Amniotic stem cell (primary cell): ENCODE measurements around the gene ACAP1.

Source experiments
- DNase-seq: peaks from one replicate; lab custom pipeline; 2025; lab: John Stamatoyannopoulos, UW

Gene ACAP1

DNA sequence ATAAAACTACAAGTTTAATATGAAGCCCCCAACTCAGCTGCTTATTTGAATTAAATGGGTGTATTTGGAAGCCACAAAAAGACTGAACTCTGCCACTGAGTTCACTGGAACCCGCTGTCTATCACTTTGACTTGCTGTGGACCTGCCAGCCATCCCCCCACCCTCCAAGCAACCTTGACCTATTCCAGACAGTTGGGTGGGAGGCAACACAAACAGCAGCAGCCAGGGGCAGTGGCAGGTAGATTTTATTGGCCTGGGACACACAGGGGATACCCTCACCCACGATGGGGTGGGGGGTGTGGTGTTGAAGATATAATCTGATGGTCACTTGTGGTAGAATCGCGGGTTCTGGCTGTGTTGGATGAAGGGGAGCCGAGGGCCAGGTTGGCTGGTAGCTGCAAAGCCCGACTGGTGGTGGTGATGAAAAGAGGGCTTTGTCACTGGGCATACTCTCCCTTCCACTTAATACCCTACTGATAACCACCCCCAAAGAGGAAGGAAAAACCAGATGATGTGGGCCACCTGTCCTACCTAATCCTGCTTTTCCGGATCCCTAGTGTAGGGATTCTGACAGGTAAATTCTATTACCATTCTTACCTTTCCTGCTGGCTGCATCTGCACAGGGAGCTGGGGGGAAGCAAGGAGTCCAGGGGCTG, 23.8 kb upstream of the ACAP1 start:
- no peak for DNase-seq

DNA sequence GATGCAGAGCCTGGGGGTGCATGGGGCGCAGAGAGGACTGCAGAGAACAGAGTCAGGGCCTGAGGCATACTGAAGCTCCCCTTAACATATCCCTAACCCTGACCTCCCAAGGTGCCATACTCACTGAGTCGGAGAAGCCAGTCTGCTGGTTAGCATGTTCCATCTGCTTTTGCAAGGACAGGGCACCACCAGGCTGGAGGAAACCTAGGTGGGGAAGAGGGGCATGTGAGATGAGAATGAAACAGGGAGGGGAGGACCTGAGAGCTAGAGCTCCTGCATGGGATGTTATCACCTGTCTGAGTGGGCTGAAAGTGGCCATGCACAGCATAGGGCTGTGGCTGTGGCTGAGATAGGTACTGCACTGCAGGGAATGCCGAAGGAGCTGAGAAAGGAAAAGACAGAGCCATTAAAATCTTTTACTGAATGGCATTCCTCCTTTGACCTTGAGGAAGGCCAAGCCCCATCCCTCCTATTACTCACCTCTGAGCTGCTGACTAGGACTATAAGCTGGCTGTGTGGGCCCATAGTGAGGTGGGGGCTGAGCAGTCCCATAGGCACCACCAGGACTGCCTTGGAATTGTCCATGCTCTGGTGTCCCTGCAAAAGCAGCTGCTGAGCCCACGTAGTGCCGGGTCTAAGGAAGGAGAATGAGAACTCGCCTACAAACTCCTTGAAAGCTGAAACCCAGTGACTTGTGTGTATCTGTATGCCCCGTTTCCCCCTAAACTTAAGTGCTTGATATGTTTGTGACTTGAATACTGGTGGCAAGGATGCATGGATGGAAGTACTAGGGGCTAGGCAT, 23.0 kb upstream of the ACAP1 start:
- DNase-seq = no peak

DNA sequence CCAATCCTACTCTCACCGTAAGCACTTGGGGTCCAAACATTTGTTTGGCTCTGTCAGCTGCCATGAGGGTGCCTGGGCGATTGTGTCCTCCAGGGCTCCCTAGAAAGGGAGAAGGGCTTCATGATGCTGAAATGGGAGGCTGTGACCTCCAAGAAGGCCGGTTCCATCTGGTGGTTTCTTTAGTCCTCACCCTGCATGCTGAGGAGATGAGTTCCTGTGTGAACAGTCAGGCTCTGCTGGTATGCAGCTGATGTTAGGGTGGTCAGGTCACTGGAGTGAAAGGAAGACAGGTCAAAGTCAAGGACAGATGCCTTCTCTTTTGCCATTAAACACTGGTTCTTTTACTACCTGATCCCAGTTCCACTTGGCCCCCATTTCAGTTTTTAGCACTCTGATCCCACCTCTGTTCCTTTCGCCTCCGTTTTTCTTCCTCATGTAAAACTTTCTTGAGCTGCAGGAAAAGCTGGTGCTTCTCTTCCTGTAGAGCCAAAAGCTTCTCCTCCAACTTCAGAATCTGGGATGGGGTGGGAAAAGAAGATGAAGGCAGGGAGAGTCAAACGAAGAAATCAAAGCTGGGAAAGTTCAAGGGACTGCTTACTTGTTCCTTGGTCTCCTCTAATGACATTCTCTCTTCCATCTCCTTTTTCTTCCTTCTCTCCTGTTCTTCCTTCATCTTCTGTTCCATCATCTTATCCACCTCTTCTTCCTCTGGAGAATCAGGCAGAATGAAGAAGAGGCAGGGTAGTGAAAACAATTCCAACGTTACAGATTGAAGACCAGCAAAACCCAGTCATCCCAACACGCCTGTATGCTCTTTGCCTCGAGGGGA, 22.2 kb upstream of the ACAP1 start:
- no peak for DNase-seq

DNA sequence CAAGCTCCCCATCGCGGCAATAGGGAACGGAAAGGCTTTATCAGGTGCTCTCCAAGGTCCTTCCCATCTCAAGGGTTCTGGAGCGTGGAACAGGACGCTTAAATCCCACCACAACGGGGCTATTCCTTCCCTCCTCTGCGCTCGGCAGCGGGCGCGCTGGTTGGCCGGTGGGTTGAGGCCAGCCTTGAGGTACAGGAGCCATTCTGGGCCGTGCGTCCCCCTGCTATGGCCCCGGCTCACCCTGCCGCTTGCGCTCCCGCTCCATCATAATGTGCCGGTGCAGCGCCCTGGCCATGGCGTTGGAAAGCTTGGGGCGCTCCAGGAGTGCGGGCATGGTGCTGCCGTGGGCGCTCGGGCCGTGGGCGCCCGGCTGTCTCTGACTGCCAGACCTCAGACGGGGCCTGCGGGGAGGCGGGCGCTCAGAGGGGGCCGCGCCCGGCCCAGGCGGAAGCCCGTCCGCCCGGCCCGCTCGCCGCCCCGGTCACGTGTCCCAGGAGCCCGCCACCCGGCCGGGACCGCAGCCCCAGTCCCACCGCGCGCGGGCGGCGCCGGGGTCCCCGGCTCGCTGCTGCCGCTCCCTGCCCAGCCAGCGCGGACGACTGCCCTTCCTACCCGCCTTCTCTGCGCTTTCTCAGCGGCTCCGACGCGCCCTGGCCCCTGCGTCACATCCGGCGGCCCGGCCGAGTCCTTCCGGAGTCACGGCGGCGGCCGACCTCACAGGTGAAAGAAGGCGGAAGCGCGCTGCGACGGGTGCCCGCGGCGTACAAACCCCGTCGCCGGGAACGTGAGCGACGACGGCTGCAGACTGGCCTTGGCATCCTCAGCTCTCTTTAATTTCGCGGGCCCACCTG, 21.4 kb upstream of the ACAP1 start, which contains the start of gene GPS2:
Gene GPS2, minus strand, starts transcription at position 642 of the 851 bp plus-strand sequence. Its CDS starts 308 bp downstream, at position 334.
- DNase-seq = peak; percentile 63

DNA sequence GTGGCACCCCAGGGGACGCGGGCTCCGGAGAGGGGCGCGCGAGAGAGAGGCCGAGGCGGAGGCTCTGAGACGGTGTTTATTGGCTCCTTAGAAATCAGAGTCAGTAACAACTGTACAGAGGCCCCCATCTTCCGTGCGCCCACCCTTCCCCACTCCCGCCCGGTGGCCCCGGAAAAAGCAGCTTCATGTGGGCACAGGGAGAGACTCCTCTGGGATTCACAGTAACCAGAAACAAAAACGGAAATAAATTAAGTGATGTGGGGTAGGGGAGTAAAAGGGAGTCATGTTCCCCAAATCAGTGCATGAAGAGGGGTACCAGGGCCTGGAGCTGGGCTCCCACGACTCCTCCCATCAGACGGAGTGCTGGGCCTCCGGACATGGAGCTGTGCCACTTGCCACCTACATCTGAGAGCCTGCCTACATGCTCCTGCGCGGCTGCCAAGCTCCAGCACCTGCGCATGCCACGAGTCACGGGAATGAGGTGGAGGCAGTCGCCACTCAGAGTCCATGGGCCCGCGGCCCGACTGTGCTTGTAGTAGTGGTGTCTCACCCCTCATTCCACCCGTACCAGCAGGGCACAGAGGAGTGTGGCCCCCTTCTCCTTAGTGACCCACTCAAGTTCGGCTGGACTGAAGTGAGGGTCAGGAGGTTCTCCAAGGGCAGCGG, 20.6 kb upstream of the ACAP1 start:
- DNase-seq = no peak

DNA sequence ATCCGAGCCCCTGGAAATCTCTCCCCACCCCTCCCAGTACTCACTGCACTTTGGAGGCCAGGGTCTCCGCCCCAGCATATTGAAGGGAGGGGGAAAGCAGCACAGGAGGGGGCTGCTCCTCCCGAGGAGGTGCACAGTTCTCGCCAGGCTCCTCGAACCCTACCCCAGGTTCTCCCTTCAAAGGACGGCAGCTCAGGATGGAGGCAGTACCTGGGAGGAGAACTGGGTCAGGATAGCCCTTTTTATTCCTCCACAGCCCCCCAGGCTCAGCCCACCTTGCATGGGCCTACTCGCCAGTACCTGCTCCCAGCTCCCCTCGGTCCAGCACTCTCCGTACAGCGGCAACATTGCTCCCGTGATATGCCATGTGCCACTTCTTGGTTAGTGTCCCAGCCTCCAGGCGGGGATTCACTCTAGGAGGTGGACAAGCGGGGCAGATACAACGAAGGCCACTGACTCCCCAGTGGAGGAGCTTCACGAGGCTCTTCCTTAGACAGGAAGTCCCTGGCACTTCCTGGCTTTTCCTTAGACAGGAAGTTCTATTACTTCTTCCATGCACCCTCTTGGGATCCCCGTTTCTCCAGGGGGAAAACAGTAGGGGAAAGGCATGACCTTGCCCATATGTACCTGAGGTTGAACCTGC, 19.0 kb upstream of the ACAP1 start:
- DNase-seq = no peak

DNA sequence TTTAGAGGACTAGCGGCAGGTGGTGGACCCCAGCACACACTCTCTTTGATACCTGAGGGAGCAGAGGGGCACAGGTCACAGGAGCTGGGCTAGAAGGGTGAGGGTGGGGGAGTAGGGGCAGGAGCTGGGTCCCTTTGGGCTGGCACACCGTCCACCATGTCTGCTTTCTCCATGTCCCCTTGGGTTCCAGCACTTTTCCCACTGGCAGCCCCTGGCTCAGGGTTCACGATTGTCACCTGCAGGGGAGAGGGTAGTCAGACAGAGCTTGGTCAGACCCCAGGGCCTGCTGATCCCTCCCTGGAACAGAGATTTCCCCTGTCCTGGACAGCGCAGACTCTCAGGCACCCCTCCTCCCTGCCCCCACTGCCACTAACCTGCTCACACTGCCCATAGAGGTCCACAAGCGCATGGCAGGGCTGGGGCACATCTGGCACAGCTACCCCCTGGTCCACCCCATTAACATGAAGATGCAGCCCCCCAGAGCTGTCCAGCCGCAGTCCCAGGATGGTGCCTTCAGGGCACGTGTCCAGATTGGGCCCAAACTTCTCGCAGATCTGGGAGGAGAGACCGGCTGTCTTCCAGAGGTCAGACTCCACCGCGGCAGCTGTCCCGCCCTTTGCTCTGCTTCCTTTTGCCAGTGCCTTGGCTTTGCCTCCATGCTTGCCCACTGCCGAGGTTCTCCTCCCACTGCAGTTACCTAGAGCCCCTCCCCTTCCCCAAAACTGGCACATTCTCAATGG, 18.0 kb upstream of the ACAP1 start:
- DNase-seq = no peak

DNA sequence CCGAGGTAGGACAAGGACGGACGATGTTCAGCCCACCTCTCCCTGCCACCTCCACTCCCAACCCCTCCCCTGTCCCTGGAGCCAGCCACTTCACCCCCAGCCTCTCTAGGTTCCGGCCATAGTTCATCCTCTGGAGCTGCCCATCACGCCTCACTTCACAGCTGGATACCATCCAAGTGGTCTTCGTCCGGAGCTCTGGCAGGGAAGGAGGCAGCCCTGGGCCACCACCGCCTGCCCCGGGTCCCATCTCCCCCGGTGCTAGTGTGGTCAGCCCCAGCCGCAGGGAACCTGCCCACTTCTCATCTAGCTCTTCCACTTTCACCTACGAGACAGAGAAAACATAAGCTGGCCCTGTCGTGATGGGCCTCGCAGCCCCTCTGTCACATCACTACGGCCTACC, 14.9 kb upstream of the ACAP1 start:
- DNase-seq = no peak

DNA sequence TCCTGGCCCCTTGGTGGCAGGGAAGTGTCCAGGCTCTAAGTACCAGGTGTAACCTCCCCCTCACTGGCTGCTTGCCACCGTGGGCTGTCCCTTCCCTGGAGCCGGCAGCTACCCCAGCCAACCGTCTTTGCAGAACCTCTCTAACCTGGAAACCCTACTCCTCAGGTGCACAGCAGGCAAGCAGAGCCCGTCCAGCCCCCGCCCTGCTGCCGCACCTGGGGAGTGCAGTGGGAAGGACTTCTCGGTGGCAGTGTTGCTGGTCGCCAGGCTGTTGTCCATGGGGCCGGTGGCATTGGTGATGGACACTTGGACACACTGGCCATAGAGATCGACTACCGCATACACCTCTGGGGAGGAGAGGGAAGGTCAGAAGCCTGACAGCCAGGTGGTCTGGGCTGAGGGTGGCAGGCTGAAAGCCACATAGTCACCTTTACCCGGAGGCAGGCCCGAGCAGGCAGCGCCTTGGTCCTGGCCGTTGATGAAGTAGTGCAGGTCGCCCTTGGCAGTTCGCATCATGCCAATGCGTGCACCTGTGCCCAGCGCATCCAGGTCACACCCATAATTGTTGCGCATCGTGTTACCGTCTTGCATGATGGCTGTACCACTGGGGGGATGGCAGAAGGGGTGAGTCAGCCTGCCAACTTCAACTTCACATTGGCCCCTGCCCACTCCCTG, 13.7 kb upstream of the ACAP1 start:
- DNase-seq = no peak

DNA sequence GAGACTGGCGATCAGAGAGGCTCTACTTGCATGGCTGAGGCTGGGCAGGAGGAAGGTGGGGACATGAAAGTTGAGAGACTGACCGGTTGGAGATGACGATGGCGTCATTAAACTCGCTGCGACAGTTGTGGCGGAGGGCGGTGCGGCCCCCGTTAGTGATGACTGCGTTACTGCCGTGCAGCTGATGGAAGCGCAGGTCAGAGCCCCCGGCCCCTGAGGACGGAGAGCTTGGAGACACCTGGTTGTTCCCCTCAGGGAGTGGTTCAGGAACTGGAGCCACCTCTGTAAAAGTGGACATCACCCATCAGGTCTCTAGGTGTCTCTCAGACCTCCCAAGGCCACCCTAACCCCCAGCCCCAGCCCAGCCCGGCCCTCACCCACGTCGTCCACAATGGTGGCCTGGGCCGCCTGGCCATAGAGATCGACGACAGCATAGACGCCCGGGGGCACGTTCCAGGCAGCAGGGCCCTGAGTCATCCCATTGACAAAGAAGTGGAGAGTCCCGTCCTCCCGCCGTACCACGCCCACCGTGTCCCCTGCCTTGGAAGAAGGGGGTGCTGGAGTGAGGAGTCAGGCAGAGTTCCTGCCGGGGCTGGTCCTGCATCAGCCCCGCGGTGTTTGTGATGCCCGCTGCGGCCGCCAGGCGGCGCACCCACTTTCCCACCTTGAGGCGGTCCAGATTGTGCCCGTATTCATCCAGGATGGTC, 12.4 kb upstream of the ACAP1 start:
- no peak for DNase-seq

DNA sequence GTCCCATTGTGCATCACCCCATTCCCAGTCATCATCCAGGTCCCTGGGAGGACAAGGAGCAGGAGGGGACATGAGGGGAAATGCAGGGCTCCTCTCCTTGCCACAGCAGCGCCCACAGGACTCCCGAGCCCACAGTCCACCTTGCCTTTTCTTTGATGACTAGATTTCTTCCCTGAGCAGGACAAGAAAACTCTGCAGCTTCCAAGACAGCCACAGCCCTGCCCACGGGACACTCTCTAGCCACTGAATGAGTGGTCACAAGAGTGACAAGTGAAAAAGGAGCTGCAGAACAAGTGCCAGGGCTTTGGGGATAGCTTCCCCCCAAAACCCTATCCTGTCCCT, 11.9 kb upstream of the ACAP1 start:
- no peak for DNase-seq

DNA sequence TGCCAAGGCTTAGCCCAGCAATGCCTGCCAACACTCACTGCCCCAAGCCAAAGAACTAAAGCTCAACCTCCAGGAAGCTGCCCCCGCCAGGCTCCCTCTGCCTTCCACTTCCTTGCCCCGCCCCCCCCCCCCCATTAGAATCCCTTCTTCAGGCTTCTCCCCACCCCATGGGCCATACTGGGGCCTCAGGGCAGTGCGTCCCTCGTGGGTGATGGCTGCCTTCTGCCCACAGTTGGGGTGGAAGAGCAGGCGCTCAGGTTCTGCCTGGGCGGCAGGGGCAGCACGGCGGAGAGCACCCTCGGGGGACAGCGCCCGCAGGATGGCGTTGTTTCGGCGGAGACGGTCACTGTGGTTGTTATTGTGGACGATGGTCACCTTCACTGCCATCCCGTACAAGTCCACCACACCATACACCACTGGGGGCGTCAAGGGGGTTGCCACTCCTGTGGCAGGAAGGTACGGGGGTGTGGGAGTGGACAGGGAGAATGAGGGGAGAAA, 11.2 kb upstream of the ACAP1 start:
- no peak for DNase-seq

DNA sequence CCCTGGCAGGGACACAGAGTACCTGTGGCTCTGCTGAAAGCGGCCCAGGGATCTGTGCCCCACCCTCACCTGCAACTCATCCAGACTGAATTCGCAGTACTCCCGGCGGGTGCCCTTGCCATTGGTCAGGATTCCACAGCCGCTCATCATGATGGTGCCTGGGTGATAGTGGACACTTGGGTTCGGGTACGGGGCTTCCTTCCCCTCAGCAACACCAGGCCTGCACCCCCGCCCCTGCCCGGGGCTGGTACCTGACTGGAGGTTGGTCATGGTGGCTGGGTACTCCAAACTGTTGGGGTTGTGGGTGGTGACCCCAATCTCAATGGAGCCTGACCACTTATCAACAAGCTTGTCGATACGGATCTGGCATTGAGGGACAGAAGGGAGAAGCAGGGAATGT, 10.1 kb upstream of the ACAP1 start:
- no peak for DNase-seq

DNA sequence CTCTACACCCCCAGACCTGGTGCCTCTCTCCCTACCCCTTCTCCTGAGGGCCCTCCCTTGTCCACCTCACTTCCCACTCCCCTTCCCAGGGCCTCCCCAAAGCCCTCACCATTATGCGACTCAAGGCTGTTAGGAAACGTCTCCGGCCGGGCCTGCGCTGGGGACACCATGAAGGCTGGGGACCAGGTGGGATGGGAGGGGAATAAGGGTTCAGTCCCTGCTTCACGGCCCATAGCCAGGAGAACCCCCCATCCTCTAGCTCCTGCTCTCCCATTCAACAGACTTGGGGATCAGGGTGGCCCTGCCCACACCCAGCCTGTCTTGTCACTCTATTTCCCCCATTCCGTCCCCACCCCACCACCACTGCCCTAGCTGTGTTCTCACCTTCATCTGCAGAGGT, 9.3 kb upstream of the ACAP1 start:
- no peak for DNase-seq

DNA sequence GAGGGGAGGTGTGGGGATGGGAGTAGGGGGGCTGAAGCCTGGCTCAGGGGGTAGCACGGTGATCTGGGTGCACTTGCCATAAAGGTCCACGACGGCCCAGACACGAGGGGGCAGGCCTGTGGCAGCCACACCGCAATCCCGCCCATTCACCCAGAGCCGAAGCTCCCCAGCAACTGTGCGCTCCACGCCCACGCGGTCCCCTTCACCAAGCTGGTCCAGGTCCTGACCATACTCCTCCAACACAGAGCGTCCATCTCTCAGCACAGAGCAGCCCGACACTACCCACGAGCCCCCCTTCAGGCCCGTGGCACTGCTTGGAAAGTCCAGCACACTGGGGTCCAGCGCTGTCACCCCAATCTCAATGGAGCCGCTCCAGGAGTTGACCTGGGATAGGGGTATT, 8.8 kb upstream of the ACAP1 start:
- DNase-seq = no peak

DNA sequence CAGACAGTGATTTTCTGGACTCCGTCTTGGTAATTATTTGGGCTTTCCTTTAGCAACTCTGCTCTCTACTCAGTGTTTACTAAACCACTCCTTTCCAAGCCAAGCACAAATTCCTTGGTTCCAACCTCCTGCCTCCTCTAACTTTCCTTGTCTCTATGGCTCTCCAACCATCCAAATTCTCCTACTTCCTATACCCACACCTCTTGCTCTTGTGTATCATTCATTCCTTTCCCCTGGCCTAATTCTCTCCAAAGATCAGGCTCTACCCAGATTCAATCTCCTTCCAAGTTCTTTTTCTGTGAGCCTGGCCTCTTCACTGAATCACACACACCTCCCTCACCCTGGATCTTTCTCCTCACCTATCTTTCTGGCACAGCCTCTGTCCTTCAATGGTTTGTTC, 8.3 kb upstream of the ACAP1 start:
- no peak for DNase-seq

DNA sequence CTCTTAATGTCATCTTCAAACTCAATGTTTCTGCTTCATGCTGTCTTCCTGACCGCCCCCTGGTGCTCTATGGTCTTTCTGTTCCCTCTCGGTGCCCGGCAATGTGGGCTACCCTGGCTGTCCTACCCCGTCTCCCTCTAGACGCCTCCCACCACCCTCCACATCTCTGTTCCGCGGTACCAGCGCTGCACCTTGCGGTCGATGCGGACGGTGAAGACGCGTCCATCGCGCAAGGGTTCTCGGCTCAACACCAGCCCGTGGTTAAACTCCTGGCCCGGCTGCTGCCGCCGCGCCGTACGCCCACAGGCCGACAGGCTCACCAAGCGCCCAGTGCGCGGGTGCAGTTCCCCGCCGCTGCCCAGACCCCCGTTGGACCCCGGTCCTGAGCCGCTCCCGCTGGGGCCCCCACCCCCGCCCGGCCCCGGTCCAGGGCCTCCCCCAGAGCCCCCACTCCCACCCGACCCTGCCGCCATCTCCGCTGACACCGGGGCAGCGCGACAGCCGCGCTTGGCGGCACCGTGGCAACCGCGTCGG, 7.4 kb upstream of the ACAP1 start, which contains the start of gene NEURL4:
Gene NEURL4, minus strand, starts transcription at position 496 of the 534 bp plus-strand sequence. Its CDS starts 23 bp downstream, at position 473.
- DNase-seq = peak; percentile 45

DNA sequence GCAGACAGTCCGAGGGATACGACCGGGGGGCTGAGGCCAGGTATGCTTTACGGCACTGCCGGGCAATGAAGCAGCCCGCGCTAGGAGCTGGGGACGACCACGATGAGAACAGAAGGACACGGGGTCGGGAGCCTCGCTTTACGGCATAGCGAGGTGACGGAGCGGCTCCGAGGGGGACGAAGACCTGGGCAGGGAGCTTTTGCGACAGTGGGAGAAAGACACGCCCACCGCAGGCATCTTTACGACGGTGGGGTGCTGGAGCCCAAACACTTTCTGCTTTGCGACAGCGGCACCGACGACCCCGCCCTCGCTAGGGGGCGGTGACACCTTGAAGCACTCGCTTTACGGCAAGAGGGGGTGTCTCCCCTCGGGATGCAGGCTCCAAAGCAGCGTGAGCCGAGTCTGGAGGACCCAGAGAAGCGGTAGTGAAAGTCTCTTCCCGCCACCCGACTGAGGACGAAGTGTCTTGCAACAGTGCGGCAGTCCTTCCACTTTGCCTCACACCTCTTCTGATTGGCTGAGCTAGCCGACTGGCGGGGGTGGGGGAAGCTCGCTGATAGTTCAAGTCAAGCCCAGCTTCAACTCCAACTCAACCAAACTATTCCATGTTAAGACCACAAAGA, 6.8 kb upstream of the ACAP1 start:
- DNase-seq = peak; percentile 98
